Right lobe of liver (tissue), 6 donors: ENCODE results near the gene MTHFS. TPM values are rescaled to one million over a fixed set of nuclear protein-coding genes. Genes with fewer than 3 reads are reported as not detected.

Experiments used
- ATAC-seq, 4 donors: fragments of 200-7000 bp; cut with Tn5 transposase; one replicate each; pipeline ENCODE4 v1.9.1; 2020; ENCODE audit warnings: mild to moderate bottlenecking in 4 of 4, moderate library complexity in 4 of 4
- DNase-seq, 3 donors: peaks; one replicate each; pipeline ENCODE4 v3.0.0-alpha.2; 2020
- H3K27ac ChIP-seq, 3 donors: fragments of 200-600 bp; one replicate each; pipeline ENCODE4 v1.8.0; 2022
- H3K27me3 ChIP-seq, 2 donors: fragments of 200-600 bp; one replicate each; pipeline ENCODE4 v1.8.0; 2022
- H3K36me3 ChIP-seq, 4 donors: fragments of 200-600 bp; sonication (generic) in 1 of 4; one replicate each; pipeline versions ENCODE4 v1.5.1 to v1.8.0; 2017 to 2022; ENCODE audit warnings: control low read depth in 1 of 4
- H3K4me1 ChIP-seq, 4 donors: fragments of 200-600 bp; sonication (generic) in 1 of 4; one replicate each; pipeline versions ENCODE4 v1.5.1 to v1.8.0; 2017 to 2022; ENCODE audit warnings: control low read depth in 1 of 4
- H3K4me3 ChIP-seq, 3 donors: fragments of 200-600 bp; one replicate each; pipeline ENCODE4 v1.8.0; 2022
- H3K9me3 ChIP-seq, 4 donors: fragments of 200-600 bp; sonication (generic) in 1 of 4; one replicate each; pipeline versions ENCODE4 v1.5.1 to v1.8.0; 2017 to 2022; ENCODE audit warnings: control low read depth in 1 of 4
- CTCF ChIP-seq, 4 donors: fragments of 200-600 bp in 3 of 4; fragments of 450-650 bp in 1 of 4; IDR thresholded peaks; one replicate each; pipeline versions ENCODE4 v1.5.1 to v1.8.0; 2016 to 2022; ENCODE audit warnings: antibody characterized with exemption in 4 of 4, mild to moderate bottlenecking in 2 of 4
- POLR2A ChIP-seq: fragments of 450-650 bp; IDR thresholded peaks from one replicate; pipeline ENCODE4 v1.6.1; 2017; ENCODE audit warnings: antibody characterized with exemption, mild to moderate bottlenecking
- WGBS: methylation state at CpG from one replicate; pipeline ENCODE4 v1.1.6; 2018; ENCODE audit warnings: low coverage, low lambda C conversion rate; ENCODE audit not compliant: insufficient coverage; ENCODE audit errors: missing lambda C conversion rate; 5-methylcytosine and 5-hydroxymethylcytosine counted together
- intact Hi-C, 2 donors: fragments of 100-400 bp; cut with DNase I; formaldehyde crosslinking; loops; one replicate each; pipeline versions ENCODE4 v1.11.2 to v1.14.1; 2022
- total RNA-seq, 6 experiments: library from RNA; depleted of rRNA in 2 of 6; stranded (reverse); fragments of >200 nt in 2 of 6; fragmentation: NEBNext Ultra II Directional in 3 of 6; extraction: Animal tissue kit (Norgen Biotek cat#: 25700) in 3 of 6; gene quantifications; one replicate each; pipeline versions ENCODE4 v1.1.0 to v1.2.4, GENCODE V29; 2016 to 2023
- donor health status: DM: no; HTN: yes; CAD: no.
- donor health status: DM: no; HTN: no; CAD: no.
- donor health status: DM: no; HTN: no; CAD: no.
- donor health status: DM: no; HTN: yes; CAD: no.
- donor health status: DM: no; HTN: yes; CAD: no.

MTHFS gene
- total RNA-seq, 6 experiments from 2014 or later: 82.7 to 186 (median 158) TPM

- DNase-seq (peak; percentile 82 to 88 (median 85)), ATAC-seq (peak; percentile 70 to 79 (median 76))
- WGBS: 0% methylated on average over 8 of the region's 51 CpGs
- Histone ChIP-seq H3K9me3 (no peaks in the 10 kb centered on the region), H3K4me3 (peak overlapping the region; percentile 80 to 86 (median 83)), H3K27me3 (no peaks in the 10 kb centered on the region), H3K4me1 (peaks cover 0 to 5% (median 0%) of the 10 kb centered on the region in 4 donors), H3K27ac (peak overlapping the region; percentile 91 to 96 (median 96)), H3K36me3 (peaks cover 0 to 11% (median 0%) of the 10 kb centered on the region in 4 donors)
- intact Hi-C loops: no loop called here
- TF ChIP-seq POLR2A: no peak
- TF ChIP-seq CTCF (IDR thresholded peaks at IDR 0.05): no peak
These were observed 26.3 kb upstream of the MTHFS start for GRCh38 chr15:79923079-79923514.

GRCh38 chr15:79922512-79923078, 25.8 kb upstream of the MTHFS start:
- Histone ChIP-seq H3K4me1 (peaks cover 0 to 5% (median 0%) of the 10 kb centered on the region in 4 donors), H3K27me3 (no peaks in the 10 kb centered on the region), H3K9me3 (peaks cover 0 to 3% (median 0%) of the 10 kb centered on the region in 4 donors), H3K27ac (peak overlapping the region; percentile 91 to 96 (median 96)), H3K4me3 (peak overlapping the region; percentile 80 to 86 (median 83)), H3K36me3 (peaks cover 0 to 11% (median 0%) of the 10 kb centered on the region in 4 donors)
- intact Hi-C loops: no loop called here
- TF ChIP-seq CTCF (IDR thresholded peaks at IDR 0.05): no peak
- no peak for TF ChIP-seq POLR2A
- DNase-seq (no peak), ATAC-seq (peak in 2 of 4 donors; percentile 0 to 2)
- 12% methylated on average over 16 of the region's 17 CpGs for WGBS

- 90% methylated on average over 11 of the region's 12 CpGs for WGBS
- Histone ChIP-seq H3K36me3 (peaks cover 0 to 11% (median 0%) of the 10 kb centered on the region in 4 donors), H3K27ac (no peak overlapping the region), H3K4me1 (peaks cover 0 to 5% (median 0%) of the 10 kb centered on the region in 4 donors), H3K27me3 (no peaks in the 10 kb centered on the region), H3K4me3 (no peak overlapping the region), H3K9me3 (peaks cover 0 to 15% (median 8%) of the 10 kb centered on the region in 4 donors)
- ATAC-seq (no peak), DNase-seq (no peak)
- no peak for TF ChIP-seq POLR2A
- TF ChIP-seq CTCF (IDR thresholded peaks at IDR 0.05): no peak
- intact Hi-C loops: no loop called here
These were observed 23.1 kb upstream of the MTHFS start for GRCh38 chr15:79919749-79920511.

- Histone ChIP-seq H3K36me3 (peaks cover 0 to 11% (median 0%) of the 10 kb centered on the region in 4 donors), H3K4me3 (no peak overlapping the region), H3K27ac (no peak overlapping the region), H3K9me3 (peaks cover 0 to 20% (median 11%) of the 10 kb centered on the region in 4 donors), H3K4me1 (peaks cover 0 to 1% (median 0%) of the 10 kb centered on the region in 4 donors), H3K27me3 (no peaks in the 10 kb centered on the region)
- intact Hi-C loops: no loop called here
- WGBS: 92% methylated on average over 14 of the region's 27 CpGs
- ATAC-seq (no peak), DNase-seq (no peak)
- no peak for TF ChIP-seq CTCF (IDR thresholded peaks at IDR 0.05)
- no peak for TF ChIP-seq POLR2A
These were observed 22.4 kb upstream of the MTHFS start for GRCh38 chr15:79919090-79919748.
